ENCODE measurements around the gene CD248.

CD248 gene

DNA sequence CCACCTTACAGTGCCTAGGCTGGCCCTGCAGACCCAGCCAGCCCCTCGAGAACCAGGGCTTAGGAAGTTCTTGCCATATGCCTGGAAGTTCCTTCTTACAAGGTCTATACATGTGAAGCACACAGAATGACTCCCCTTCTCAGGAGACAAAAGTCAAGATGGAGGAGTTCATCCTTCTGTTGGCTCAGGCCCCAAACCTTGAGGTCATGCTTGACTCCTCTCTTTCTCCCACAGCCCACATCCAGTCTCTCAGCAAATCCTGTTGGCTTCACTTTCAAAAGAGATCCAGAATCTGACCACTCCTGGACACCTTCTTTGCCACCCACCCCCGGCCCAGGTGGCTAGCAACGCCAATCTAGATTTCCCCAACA is 1.7 kb upstream of the CD248 start:
- H3K36me3 ChIP-seq (ENCODE audit: control insufficient read depth in 2 of 2, insufficient read depth in 1 of 2, low read length in 2 of 2) = no peaks in the 10 kb centered on the region
- no peak overlapping the region for H3K27ac ChIP-seq (ENCODE audit: extremely low read depth, low read depth, low read length)
- H3K4me1 ChIP-seq (ENCODE audit: control insufficient read depth, insufficient read depth, low read length) = no peaks in the 10 kb centered on the region
- no peak for TF ChIP-seq ZNF548 (tag by site-specific recombination; IDR thresholded peaks at IDR 0.05)
- TF ChIP-seq, protein P1, sequence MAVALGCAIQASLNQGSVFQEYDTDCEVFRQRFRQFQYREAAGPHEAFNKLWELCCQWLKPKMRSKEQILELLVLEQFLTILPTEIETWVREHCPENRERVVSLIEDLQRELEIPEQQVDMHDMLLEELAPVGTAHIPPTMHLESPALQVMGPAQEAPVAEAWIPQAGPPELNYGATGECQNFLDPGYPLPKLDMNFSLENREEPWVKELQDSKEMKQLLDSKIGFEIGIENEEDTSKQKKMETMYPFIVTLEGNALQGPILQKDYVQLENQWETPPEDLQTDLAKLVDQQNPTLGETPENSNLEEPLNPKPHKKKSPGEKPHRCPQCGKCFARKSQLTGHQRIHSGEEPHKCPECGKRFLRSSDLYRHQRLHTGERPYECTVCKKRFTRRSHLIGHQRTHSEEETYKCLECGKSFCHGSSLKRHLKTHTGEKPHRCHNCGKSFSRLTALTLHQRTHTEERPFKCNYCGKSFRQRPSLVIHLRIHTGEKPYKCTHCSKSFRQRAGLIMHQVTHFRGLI (tag by site-specific recombination; IDR thresholded peaks at IDR 0.05) = no peak
- TF ChIP-seq, protein P2, sequence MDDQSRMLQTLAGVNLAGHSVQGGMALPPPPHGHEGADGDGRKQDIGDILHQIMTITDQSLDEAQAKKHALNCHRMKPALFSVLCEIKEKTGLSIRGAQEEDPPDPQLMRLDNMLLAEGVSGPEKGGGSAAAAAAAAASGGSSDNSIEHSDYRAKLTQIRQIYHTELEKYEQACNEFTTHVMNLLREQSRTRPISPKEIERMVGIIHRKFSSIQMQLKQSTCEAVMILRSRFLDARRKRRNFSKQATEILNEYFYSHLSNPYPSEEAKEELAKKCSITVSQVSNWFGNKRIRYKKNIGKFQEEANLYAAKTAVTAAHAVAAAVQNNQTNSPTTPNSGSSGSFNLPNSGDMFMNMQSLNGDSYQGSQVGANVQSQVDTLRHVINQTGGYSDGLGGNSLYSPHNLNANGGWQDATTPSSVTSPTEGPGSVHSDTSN (CRISPR knock-in tag; IDR thresholded peaks at IDR 0.05) = no peak
- no peak for TF ChIP-seq KLF7 (tag by site-specific recombination; IDR thresholded peaks at IDR 0.05; ENCODE audit: borderline replicate concordance)
- TF ChIP-seq BCL11B (tag by site-specific recombination; IDR thresholded peaks at IDR 0.05; ENCODE audit: low read depth) = no peak
- H3K9me3 ChIP-seq (ENCODE audit: control insufficient read depth, insufficient read depth, low read depth, low read length) = no peaks in the 10 kb centered on the region
- no peak overlapping the region for H3K4me3 ChIP-seq (ENCODE audit: low read depth, low read length)
- POLR2A ChIA-PET = no interaction called here
- CTCF ChIA-PET = no interaction called here

DNA sequence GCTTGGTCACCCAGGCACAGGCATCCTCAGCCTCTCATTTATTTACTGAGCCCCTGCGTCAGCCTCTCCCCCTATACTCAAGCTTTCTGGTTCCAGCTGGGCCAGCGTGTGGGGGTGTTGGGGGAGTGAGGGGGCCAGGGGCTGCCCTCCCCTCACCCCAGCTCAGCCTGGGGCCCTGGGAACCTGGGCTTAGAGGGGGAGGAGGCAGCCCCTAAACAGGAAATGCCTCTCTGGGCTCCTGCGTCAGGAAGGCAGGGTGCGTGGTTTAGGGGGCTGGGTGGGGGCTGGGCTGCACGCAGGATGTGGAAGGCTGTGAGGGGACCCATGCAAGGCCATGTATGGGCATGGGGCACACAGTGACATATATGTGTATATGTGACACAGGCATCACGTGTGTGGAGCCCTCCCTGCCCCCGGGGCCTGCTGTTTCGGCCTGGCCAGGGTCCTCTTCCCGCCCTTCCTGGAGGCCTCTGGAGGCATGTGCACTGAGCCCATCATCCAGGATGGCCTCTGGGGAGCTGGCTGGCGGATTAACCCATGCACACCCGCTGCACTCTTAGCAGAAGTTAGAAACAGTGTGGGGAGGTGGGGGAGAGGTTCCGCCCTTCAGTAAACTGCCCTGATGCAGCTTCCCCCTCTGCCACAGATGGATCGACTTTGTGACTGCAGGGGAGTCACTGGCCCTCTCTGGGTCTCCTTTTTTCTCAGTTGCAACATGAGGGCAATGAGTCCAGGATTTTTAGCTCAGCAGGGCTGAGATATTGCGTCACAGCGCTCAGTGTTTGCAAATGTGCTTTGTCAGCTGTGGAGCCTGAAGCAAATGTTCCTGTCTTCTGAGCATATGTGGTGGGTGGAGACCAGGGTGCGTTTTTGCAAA is 1.1 kb upstream of the CD248 start:
- TF ChIP-seq TRIM28 (IDR thresholded peaks at IDR 0.05; ENCODE audit: borderline replicate concordance, low read length) = no peak
- no peak overlapping the region for H3K4me3 ChIP-seq (ENCODE audit: low read depth, low read length)
- no peaks in the 10 kb centered on the region for H3K36me3 ChIP-seq (ENCODE audit: control insufficient read depth in 2 of 2, insufficient read depth in 1 of 2, low read length in 2 of 2)
- H3K4me1 ChIP-seq (ENCODE audit: control insufficient read depth, insufficient read depth, low read length) = no peaks in the 10 kb centered on the region
- POLR2A ChIA-PET = interaction anchor here (1.2 kb wide), 1 partner anchor 18 kb away, joined by 3 read pairs; the partner anchor contains the start of gene RIN1
- CTCF ChIA-PET = no interaction called here
- no peaks in the 10 kb centered on the region for H3K9me3 ChIP-seq (ENCODE audit: control insufficient read depth, insufficient read depth, low read depth, low read length)
- H3K27ac ChIP-seq (ENCODE audit: extremely low read depth, low read depth, low read length) = no peak overlapping the region

DNA sequence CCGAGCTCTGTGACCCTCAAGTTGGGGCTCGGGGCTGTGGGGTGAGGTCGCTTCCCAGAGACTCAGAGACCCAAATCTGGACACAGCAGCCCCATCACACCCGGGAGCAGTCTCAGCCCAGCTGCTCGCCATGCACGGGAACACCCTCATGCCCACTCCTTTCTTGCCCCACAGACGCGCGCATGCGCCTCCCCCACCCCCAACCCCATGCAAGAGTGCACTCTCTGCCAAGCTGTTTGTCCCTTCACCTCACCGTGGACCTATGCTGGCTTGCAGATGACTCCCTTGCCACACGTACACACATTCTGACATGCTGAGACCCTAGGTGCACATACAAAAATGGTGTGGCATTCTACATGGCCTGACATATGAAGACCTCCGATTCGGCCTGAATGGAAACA is 478 bp upstream of the CD248 start:
- H3K4me1 ChIP-seq (ENCODE audit: control insufficient read depth, insufficient read depth, low read length) = no peaks in the 10 kb centered on the region
- no peak for TF ChIP-seq ZNF155 (tag by site-specific recombination; IDR thresholded peaks at IDR 0.05)
- no peak for TF ChIP-seq ZNF654 (tag by site-specific recombination; IDR thresholded peaks at IDR 0.05; ENCODE audit: low read depth)
- TF ChIP-seq ZNF777 (tag by site-specific recombination; IDR thresholded peaks at IDR 0.05; ENCODE audit: borderline replicate concordance) = no peak
- TF ChIP-seq ZNF561 (tag by site-specific recombination; IDR thresholded peaks at IDR 0.05; ENCODE audit: borderline replicate concordance) = no peak
- TF ChIP-seq ZNF132 (tag by site-specific recombination; IDR thresholded peaks at IDR 0.05; ENCODE audit: borderline replicate concordance) = no peak
- no peak for TF ChIP-seq ZSCAN30 (tag by site-specific recombination; IDR thresholded peaks at IDR 0.05)
- TF ChIP-seq ZNF112 (tag by site-specific recombination; IDR thresholded peaks at IDR 0.05) = no peak
- TF ChIP-seq ZNF791 (tag by site-specific recombination; IDR thresholded peaks at IDR 0.05) = no peak
- TF ChIP-seq ZNF514 (tag by site-specific recombination; IDR thresholded peaks at IDR 0.05) = no peak
- TF ChIP-seq OSR2 (tag by site-specific recombination; IDR thresholded peaks at IDR 0.05) = no peak
- no peak for TF ChIP-seq ZBTB8A (tag by site-specific recombination; IDR thresholded peaks at IDR 0.05)
- no peak for TF ChIP-seq ZSCAN23 (tag by site-specific recombination; IDR thresholded peaks at IDR 0.05)
- TF ChIP-seq ZNF664 (tag by site-specific recombination; IDR thresholded peaks at IDR 0.05) = no peak
- TF ChIP-seq KLF10 (tag by site-specific recombination; IDR thresholded peaks at IDR 0.05) = no peak
- TF ChIP-seq ZNF350 (tag by site-specific recombination; IDR thresholded peaks at IDR 0.05) = no peak
- no peak for TF ChIP-seq BCL11B (tag by site-specific recombination; IDR thresholded peaks at IDR 0.05; ENCODE audit: low read depth)
- TF ChIP-seq, protein P3, sequence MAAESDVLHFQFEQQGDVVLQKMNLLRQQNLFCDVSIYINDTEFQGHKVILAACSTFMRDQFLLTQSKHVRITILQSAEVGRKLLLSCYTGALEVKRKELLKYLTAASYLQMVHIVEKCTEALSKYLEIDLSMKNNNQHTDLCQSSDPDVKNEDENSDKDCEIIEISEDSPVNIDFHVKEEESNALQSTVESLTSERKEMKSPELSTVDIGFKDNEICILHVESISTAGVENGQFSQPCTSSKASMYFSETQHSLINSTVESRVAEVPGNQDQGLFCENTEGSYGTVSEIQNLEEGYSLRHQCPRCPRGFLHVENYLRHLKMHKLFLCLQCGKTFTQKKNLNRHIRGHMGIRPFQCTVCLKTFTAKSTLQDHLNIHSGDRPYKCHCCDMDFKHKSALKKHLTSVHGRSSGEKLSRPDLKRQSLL (tag by site-specific recombination; IDR thresholded peaks at IDR 0.05) = no peak
- TF ChIP-seq, protein P4, sequence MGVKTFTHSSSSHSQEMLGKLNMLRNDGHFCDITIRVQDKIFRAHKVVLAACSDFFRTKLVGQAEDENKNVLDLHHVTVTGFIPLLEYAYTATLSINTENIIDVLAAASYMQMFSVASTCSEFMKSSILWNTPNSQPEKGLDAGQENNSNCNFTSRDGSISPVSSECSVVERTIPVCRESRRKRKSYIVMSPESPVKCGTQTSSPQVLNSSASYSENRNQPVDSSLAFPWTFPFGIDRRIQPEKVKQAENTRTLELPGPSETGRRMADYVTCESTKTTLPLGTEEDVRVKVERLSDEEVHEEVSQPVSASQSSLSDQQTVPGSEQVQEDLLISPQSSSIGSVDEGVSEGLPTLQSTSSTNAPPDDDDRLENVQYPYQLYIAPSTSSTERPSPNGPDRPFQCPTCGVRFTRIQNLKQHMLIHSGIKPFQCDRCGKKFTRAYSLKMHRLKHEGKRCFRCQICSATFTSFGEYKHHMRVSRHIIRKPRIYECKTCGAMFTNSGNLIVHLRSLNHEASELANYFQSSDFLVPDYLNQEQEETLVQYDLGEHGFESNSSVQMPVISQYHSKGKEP (tag by site-specific recombination; IDR thresholded peaks at IDR 0.05) = no peak
- no peak for TF ChIP-seq YY1 (tag by site-specific recombination; IDR thresholded peaks at IDR 0.05)
- ChIA-PET CTCF (interaction anchor here (0.7 kb wide), 1 partner anchor 10 kb away, joined by 3 read pairs; no protein-coding TSS in a partner anchor), POLR2A (interaction anchor here (1.2 kb wide), 1 partner anchor 19 kb away, joined by 3 read pairs; the partner anchor contains the start of gene RIN1)
- no peaks in the 10 kb centered on the region for H3K36me3 ChIP-seq (ENCODE audit: control insufficient read depth in 2 of 2, insufficient read depth in 1 of 2, low read length in 2 of 2)
- no peak overlapping the region for H3K4me3 ChIP-seq (ENCODE audit: low read depth, low read length)
- H3K9me3 ChIP-seq (ENCODE audit: control insufficient read depth, insufficient read depth, low read depth, low read length) = no peaks in the 10 kb centered on the region
- H3K27ac ChIP-seq (ENCODE audit: extremely low read depth, low read depth, low read length) = no peak overlapping the region
